ENCODE data around the gene PLA2G2F.

DNA sequence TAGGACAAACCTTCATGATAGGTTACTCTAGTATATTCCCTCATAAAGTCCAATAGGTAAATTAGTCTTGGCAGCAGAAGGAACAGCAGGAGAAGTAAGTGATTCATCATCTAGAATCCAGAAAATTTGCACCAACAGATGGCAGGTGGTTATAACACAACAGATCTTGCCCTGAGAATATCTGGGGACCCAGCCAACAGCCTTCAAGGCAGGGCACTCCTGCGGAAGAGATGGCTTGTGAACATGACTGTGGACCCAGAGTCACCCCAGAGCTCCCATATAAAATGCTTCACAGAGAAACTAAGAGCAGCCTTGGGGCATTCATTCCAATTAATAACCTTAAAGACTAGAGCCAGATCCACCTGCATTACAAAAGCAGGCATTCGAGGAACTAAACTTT lies 55.1 kb downstream of the PLA2G2F start:
- TF ChIP-seq POLR2A (IDR thresholded peaks at IDR 0.05; ENCODE audit: low read depth, low read length) (no peak), EZH2 (IDR thresholded peaks at IDR 0.05; ENCODE audit: borderline replicate concordance, low read depth, low read length, severe bottlenecking) (no peak), POLR2AphosphoS5 (IDR thresholded peaks at IDR 0.05; ENCODE audit: insufficient read depth, low read depth, low read length) (no peak), JUN (IDR thresholded peaks at IDR 0.05; ENCODE audit: borderline replicate concordance, insufficient read depth, insufficient read length, low read depth) (no peak), FOS (IDR thresholded peaks at IDR 0.05; ENCODE audit: borderline replicate concordance, insufficient read depth, low read length) (no peak)
- TF ChIP-seq, protein P1, sequence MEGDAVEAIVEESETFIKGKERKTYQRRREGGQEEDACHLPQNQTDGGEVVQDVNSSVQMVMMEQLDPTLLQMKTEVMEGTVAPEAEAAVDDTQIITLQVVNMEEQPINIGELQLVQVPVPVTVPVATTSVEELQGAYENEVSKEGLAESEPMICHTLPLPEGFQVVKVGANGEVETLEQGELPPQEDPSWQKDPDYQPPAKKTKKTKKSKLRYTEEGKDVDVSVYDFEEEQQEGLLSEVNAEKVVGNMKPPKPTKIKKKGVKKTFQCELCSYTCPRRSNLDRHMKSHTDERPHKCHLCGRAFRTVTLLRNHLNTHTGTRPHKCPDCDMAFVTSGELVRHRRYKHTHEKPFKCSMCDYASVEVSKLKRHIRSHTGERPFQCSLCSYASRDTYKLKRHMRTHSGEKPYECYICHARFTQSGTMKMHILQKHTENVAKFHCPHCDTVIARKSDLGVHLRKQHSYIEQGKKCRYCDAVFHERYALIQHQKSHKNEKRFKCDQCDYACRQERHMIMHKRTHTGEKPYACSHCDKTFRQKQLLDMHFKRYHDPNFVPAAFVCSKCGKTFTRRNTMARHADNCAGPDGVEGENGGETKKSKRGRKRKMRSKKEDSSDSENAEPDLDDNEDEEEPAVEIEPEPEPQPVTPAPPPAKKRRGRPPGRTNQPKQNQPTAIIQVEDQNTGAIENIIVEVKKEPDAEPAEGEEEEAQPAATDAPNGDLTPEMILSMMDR (IDR thresholded peaks at IDR 0.05; ENCODE audit: extremely low read depth in 1 of 2, insufficient read depth in 1 of 2, low read depth in 1 of 2, low read length in 2 of 2), result no peak
- TF ChIP-seq, protein P2, sequence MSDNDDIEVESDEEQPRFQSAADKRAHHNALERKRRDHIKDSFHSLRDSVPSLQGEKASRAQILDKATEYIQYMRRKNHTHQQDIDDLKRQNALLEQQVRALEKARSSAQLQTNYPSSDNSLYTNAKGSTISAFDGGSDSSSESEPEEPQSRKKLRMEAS (IDR thresholded peaks at IDR 0.05; ENCODE audit: insufficient read depth, insufficient read length), result no peak

All from endothelial cell of umbilical vein (primary cell).